Tibial nerve (tissue), 4 donors: ENCODE results near the gene CHTOP. TPM values are rescaled to one million over a fixed set of nuclear protein-coding genes. Genes with fewer than 3 reads are reported as not detected.

Experiments used
- DNase-seq, 2 donors: peaks; one replicate each; pipeline ENCODE4 v3.0.0-alpha.2; 2019; ENCODE audit warnings: low spot score in 2 of 2
- H3K27ac ChIP-seq, 4 donors: fragments of 200-600 bp; sonication (generic) in 3 of 4; one replicate each; pipeline ENCODE4 v1.5.1; 2017 to 2019; ENCODE audit warnings: mild to moderate bottlenecking in 1 of 4
- H3K27me3 ChIP-seq, 2 donors: fragments of 200-600 bp; sonication (generic) in 1 of 2; one replicate each; pipeline versions ENCODE4 v1.5.1 to v1.6.0; 2017 to 2019
- H3K36me3 ChIP-seq, 3 donors: fragments of 200-600 bp; sonication (generic); one replicate each; pipeline ENCODE4 v1.5.1; 2018 to 2019
- H3K4me1 ChIP-seq, 4 donors: fragments of 200-600 bp; sonication (generic) in 3 of 4; one replicate each; pipeline ENCODE4 v1.5.1; 2017 to 2019
- H3K4me3 ChIP-seq, 4 donors: fragments of 200-600 bp; sonication (generic) in 3 of 4; one replicate each; pipeline ENCODE4 v1.5.1; 2017 to 2019; ENCODE audit warnings: mild to moderate bottlenecking in 1 of 4, moderate library complexity in 1 of 4
- H3K9me3 ChIP-seq, 4 donors: fragments of 200-600 bp; sonication (generic) in 3 of 4; one replicate each; pipeline ENCODE4 v1.5.1; 2017 to 2019
- EP300 ChIP-seq, 2 donors: sonication (generic); formaldehyde crosslinking; IDR thresholded peaks; one replicate each; pipeline ENCODE4 v1.6.1; 2017; ENCODE audit warnings: antibody characterized with exemption in 2 of 2, mild to moderate bottlenecking in 1 of 2
- POLR2A ChIP-seq, 2 donors: fragments of 450-650 bp; IDR thresholded peaks; one replicate each; pipeline ENCODE4 v1.6.1; 2017; ENCODE audit warnings: antibody characterized with exemption in 2 of 2, mild to moderate bottlenecking in 2 of 2, moderate library complexity in 2 of 2
- WGBS, 2 donors: methylation state at CpG; one replicate each; pipeline ENCODE4 v1.1.5; 2018; 5-methylcytosine and 5-hydroxymethylcytosine counted together
- total RNA-seq, 4 donors: library from RNA; depleted of rRNA; stranded (reverse); fragments of >200 nt; gene quantifications; one replicate each; pipeline ENCODE4 v1.1.0, GENCODE V29; 2016
- TF ChIP-seq, protein P1 (sequence below), 5 experiments: fragments of 200-600 bp in 3 of 5; fragments of 450-650 bp in 2 of 5; sonication (generic) in 3 of 5; IDR thresholded peaks; one replicate each; pipeline ENCODE4 v1.5.1; 2016 to 2019; ENCODE audit warnings: antibody characterized with exemption in 5 of 5, mild to moderate bottlenecking in 3 of 5, moderate library complexity in 2 of 5

Gene CHTOP
- total RNA-seq, 4 donors from 2014 or later: 49.0 to 66.6 (median 56.5) TPM

DNA sequence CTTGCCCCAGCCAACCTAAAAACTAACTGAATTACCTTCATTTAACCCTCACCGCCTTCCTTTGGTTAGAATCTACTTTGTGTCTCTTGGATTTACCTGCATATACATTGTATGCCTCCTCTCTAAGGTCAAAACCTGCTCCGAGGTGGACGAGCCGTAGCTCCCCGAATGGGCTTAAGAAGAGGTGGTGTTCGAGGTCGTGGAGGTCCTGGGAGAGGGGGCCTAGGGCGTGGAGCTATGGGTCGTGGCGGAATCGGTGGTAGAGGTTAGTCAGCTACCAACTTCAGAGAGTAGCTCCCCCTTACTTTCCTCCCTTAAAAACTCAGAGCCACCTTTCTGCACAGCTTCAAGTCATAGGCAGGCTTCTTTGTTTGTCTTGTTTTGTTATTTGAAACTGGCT, 9.2 kb downstream of the CHTOP start:
- no peak for DNase-seq
- peak overlapping the region in 1 of 4 donors; percentile 32 for H3K27ac ChIP-seq
- peaks cover 0 to 89% (median 23%) of the 10 kb centered on the region in 3 donors for H3K36me3 ChIP-seq
- WGBS, 2 donors: 87% methylated on average over 11 of the region's 11 CpGs
- H3K4me1 ChIP-seq: peaks cover 0 to 57% (median 2%) of the 10 kb centered on the region in 4 donors
- no peak overlapping the region for H3K4me3 ChIP-seq
- H3K9me3 ChIP-seq: no peaks in the 10 kb centered on the region
- TF ChIP-seq EP300 (IDR thresholded peaks at IDR 0.05) (no peak), POLR2A (IDR thresholded peaks at IDR 0.05) (no peak)
- TF ChIP-seq, protein P1, sequence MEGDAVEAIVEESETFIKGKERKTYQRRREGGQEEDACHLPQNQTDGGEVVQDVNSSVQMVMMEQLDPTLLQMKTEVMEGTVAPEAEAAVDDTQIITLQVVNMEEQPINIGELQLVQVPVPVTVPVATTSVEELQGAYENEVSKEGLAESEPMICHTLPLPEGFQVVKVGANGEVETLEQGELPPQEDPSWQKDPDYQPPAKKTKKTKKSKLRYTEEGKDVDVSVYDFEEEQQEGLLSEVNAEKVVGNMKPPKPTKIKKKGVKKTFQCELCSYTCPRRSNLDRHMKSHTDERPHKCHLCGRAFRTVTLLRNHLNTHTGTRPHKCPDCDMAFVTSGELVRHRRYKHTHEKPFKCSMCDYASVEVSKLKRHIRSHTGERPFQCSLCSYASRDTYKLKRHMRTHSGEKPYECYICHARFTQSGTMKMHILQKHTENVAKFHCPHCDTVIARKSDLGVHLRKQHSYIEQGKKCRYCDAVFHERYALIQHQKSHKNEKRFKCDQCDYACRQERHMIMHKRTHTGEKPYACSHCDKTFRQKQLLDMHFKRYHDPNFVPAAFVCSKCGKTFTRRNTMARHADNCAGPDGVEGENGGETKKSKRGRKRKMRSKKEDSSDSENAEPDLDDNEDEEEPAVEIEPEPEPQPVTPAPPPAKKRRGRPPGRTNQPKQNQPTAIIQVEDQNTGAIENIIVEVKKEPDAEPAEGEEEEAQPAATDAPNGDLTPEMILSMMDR (IDR thresholded peaks at IDR 0.05): no peak
- no peaks in the 10 kb centered on the region for H3K27me3 ChIP-seq

- Histone ChIP-seq H3K4me1 (peaks cover 0 to 58% (median 2%) of the 10 kb centered on the region in 4 donors), H3K27me3 (no peaks in the 10 kb centered on the region), H3K36me3 (peaks cover 0 to 81% (median 20%) of the 10 kb centered on the region in 3 donors), H3K27ac (peak overlapping the region in 2 of 4 donors; percentile 32 to 59), H3K9me3 (no peaks in the 10 kb centered on the region), H3K4me3 (no peak overlapping the region)
- TF ChIP-seq POLR2A (IDR thresholded peaks at IDR 0.05) (no peak), EP300 (IDR thresholded peaks at IDR 0.05) (no peak)
- TF ChIP-seq, protein P1 (IDR thresholded peaks at IDR 0.05): no peak
- DNase-seq: no peak
These were observed 9.9 kb downstream of the CHTOP start for GRCh38 chr1:153643816-153644215.

- Histone ChIP-seq H3K27ac (peak overlapping the region in 2 of 4 donors; percentile 26 to 29), H3K36me3 (peaks cover 0 to 51% (median 9%) of the 10 kb centered on the region in 3 donors), H3K27me3 (no peaks in the 10 kb centered on the region), H3K9me3 (no peaks in the 10 kb centered on the region), H3K4me3 (no peak overlapping the region), H3K4me1 (peaks cover 0 to 46% (median 2%) of the 10 kb centered on the region in 4 donors)
- no peak for DNase-seq
- peak in 1 of 2 donors; percentile 11 for TF ChIP-seq EP300 (IDR thresholded peaks at IDR 0.05)
- TF ChIP-seq, protein P1 (IDR thresholded peaks at IDR 0.05): no peak
- TF ChIP-seq POLR2A (IDR thresholded peaks at IDR 0.05): no peak
- WGBS, 2 donors: 72 to 85% methylated on average over 5 of the region's 5 CpGs
These were observed 12.9 kb downstream of the CHTOP start for GRCh38 chr1:153646672-153647345.

DNA sequence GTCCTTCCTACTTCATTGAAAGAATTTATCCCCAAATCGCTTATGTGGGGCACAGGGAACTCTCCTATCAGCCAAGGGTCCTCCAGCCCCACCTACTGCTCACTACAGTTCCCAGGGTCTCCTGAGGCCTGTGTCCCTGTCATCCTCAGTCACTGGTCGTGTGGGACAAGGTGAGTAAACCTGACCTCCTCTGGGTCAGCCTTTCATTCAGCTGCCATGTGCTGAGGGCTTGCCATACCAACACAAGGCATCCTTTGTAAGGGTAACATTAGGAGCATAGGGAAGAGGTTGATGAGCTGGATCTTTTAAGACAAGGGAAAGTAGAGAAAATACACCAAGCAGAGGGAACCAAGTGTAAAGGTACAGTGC, 13.5 kb downstream of the CHTOP start:
- Histone ChIP-seq H3K27me3 (no peaks in the 10 kb centered on the region), H3K4me3 (no peak overlapping the region), H3K9me3 (no peaks in the 10 kb centered on the region), H3K27ac (peak overlapping the region in 2 of 4 donors; percentile 25 to 61), H3K4me1 (peaks cover 0 to 41% (median 2%) of the 10 kb centered on the region in 4 donors), H3K36me3 (peaks cover 0 to 46% (median 4%) of the 10 kb centered on the region in 3 donors)
- WGBS, 2 donors: 24 to 45% methylated on average over 2 of the region's 2 CpGs
- DNase-seq: no peak
- TF ChIP-seq, protein P1 (IDR thresholded peaks at IDR 0.05): no peak
- TF ChIP-seq POLR2A (IDR thresholded peaks at IDR 0.05) (no peak), EP300 (IDR thresholded peaks at IDR 0.05) (no peak)

DNA sequence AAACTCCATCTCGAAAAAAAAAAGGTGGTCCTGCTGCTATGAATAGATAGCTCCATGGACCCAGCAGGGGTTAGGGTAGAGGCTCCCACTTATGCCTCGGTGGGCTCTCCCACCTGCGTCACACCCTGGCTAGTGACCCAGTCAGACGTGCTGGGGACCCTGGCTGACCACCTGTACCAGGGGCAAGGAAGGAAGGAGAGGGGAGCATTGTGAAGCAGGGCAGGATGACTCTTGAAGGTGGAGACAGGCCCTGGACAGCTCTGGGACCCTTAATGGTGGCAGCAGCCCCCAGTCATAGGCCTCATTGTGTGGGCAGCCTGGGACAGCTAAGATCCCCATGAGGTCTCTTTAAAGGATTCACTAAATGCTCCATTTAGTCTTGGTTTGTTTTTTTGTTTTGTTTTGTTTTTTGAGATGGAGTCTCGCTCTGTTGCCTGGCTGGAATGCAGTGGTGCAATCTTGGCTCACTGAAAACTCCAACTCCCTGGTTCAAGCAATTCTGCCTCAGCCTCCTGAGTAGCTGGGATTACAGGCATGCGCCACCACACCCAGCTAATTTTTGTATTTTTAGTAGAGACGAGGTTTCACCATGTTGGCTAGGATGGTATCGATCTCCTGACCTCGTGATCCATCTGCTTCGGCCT, 14.3 kb downstream of the CHTOP start:
- no peak for DNase-seq
- TF ChIP-seq, protein P1 (IDR thresholded peaks at IDR 0.05): no peak
- TF ChIP-seq EP300 (IDR thresholded peaks at IDR 0.05) (no peak), POLR2A (IDR thresholded peaks at IDR 0.05) (no peak)
- WGBS, 2 donors: 80 to 84% methylated on average over 10 of the region's 10 CpGs
- H3K4me1 ChIP-seq: peaks cover 0 to 39% (median 2%) of the 10 kb centered on the region in 4 donors
- peak overlapping the region in 3 of 4 donors; percentile 20 to 61 (median 22) for H3K27ac ChIP-seq
- H3K27me3 ChIP-seq: no peaks in the 10 kb centered on the region
- H3K9me3 ChIP-seq: no peaks in the 10 kb centered on the region
- no peak overlapping the region for H3K4me3 ChIP-seq
- peaks cover 0 to 38% (median 0%) of the 10 kb centered on the region in 3 donors for H3K36me3 ChIP-seq
